UCSD-AML1 (cell line): ENCODE measurements around the gene TMEM213.

Source experiments
- DNase-seq: peaks from one replicate; lab custom pipeline; 2025; ENCODE audit not compliant: unreplicated experiment; lab: John Stamatoyannopoulos, UW

TMEM213 gene

DNA sequence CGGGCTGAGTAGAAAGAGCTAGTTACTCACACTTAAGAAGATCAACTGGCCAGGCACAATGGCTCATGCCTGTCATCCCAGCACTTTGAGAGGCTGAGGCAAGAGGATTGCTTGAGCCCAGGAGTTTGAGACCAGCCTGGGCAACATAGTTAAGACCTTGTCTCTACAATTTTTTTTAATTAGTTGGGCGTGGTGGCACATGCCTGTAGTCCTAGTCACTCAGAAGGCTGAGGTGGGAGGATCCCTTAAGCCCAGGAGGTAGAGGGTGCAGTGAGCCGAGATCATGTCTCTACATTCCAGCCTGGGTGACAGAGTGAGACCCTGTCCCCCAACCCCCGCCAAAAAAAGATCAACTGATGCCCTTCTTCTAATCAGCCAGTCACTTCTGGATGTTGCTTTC is 74.8 kb downstream of the TMEM213 start:
- DNase-seq: no peak

- no peak for DNase-seq
Measured at GRCh38 chr7:138873220-138873892, 75.6 kb downstream of the TMEM213 start.

DNA sequence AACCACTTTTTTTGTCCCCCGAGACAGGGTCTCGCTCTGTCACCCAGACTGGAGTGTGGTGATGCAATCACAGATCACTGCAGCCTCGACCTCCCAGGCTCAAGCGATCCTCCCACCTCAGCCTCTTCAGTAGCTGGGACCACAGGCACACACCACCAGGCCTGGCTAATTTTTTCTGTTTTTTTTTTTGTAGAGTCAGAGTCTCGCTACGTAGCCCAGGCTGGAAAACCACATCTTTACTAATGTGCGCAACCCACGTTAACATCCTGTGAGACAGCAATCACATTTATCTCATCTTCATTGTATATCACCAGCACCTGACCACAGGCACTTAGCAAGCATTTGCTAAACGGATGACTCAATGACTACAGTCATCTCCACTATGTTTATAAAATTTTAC is 78.0 kb downstream of the TMEM213 start:
- no peak for DNase-seq

GRCh38 chr7:138876326-138876725 is 78.5 kb downstream of the TMEM213 start:
- DNase-seq: no peak

- DNase-seq: no peak
Measured at GRCh38 chr7:138878051-138878450, 80.3 kb downstream of the TMEM213 start.

DNA sequence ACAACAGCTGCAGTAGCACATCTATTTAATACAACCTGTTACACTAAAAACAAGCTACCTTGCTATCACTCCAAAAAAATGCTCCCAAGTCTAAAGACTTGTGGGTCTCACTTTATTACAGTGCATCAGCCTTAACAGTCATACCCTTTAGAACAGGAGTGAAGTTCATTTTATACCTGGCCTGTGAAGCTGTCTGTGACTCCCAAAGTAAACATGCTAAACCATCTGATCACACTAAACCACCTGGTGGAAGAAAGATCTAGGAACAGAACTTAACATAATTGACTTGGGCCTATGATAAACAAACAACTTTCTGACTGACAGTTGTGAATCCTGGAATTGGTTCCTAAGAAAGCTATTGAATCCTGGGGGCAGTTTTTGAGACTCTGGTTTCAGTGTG is 81.1 kb downstream of the TMEM213 start:
- DNase-seq: no peak

GRCh38 chr7:138879356-138879755 is 81.6 kb downstream of the TMEM213 start:
- no peak for DNase-seq

- DNase-seq: no peak
Measured at GRCh38 chr7:138880881-138881578, 83.2 kb downstream of the TMEM213 start.

GRCh38 chr7:138881579-138882188 is 83.9 kb downstream of the TMEM213 start:
- no peak for DNase-seq

DNA sequence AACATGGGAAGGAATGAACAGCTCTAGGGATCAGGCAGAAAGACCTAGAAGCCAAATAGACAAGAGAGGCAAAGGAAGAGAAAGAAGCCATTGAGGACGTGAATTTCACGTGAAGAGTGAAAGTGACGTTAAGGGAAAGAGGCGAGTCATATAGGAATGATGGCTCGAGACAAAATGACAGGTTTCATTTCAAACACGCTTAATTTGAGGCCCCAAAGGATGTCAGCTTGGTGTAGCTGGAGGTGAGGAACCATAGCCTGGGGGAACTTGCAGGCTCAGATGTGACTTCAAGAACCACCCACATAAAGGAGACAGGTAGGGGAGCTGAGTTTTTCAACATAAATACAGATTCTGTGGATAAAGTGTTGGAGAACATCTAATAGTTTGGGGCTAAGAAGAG is 84.5 kb downstream of the TMEM213 start:
- no peak for DNase-seq

- DNase-seq: no peak
Measured at GRCh38 chr7:138885383-138886147, 87.8 kb downstream of the TMEM213 start.

- no peak for DNase-seq
Measured at GRCh38 chr7:138886501-138886917, 88.7 kb downstream of the TMEM213 start.

- DNase-seq: no peak
Measured at GRCh38 chr7:138887085-138887710, 89.4 kb downstream of the TMEM213 start.
